NCI-H2107 treated with DMSO at 0.1 percent for 48 hours (cell line): Measurements from ENCODE around the gene ERF.
"Not testable (repeated sequence)": the region's sequence is repeated elsewhere in the genome, so short reads cannot be mapped to it uniquely, and the experiment has no call there.

Experiments
- DNase-seq: peaks from one replicate; lab custom pipeline; 2025; ENCODE audit not compliant: unreplicated experiment; lab: John Stamatoyannopoulos, UW

Gene ERF

DNA sequence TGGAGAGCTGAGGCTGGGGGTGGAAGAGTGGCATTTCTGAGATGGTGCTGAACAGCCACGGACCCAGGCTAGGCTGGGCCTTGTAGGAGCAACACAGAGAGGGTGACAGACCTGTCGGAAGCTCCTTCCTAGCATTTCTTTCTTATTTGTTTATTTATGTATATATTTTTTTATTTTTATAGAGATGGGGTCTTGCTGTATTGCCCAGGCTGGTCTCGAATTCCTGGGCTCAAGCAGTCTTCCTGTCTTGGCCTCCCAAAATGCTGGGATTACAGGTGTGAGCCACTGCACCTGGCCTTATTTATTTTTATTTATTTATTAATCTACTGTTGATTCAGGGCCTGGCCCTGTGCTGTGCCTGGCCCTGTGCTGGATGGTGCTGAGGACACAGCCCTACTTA lies 20.6 kb upstream of the ERF start:
- DNase-seq = no peak

DNA sequence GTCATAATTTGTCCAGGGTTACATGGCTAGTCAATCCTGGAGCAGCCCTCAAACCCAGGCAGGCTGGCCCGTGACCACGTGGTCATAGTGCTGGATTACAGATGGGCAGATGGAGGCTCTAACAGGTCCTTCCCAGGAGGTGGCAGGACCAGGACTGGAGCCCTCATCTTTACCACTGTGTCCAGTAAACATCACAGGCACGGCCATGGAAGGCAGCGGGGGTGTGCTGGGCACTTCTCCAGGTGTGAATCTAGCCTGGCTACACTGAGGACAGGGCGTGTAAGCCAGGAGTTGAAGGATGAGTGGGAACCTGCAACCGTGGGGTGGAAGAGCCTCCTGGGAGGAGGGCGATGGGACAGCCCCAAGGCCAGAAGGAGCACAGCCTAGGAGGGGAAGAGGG lies 20.2 kb upstream of the ERF start:
- DNase-seq = no peak

DNA sequence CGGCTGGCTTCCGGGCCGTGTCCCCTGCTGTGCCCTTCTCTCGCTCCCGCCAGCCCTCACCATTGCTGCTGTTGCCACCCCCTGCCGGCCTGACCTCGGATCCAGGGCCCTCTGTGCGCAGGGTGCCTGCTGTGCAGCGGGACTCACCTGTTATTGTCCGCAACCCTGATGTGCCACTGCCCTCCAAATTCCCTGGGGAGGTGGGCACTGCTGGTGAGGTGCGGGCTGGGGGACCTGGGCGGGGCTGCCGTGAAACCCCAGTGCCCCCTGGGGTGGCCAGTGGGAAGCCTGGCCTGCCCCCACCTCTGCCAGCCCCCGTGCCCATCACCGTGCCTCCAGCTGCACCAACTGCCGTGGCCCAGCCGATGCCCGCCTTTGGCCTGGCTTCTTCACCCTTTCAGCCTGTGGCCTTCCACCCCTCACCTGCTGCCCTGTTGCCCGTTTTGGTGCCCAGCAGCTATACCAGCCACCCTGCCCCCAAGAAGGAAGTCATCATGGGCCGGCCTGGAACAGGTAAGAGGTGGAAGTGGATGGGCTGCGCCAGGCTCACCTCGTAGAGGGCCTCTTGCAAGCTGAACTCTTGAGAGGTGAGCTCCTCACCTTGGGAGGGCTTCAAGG lies 19.2 kb upstream of the ERF start:
- DNase-seq = no peak

DNA sequence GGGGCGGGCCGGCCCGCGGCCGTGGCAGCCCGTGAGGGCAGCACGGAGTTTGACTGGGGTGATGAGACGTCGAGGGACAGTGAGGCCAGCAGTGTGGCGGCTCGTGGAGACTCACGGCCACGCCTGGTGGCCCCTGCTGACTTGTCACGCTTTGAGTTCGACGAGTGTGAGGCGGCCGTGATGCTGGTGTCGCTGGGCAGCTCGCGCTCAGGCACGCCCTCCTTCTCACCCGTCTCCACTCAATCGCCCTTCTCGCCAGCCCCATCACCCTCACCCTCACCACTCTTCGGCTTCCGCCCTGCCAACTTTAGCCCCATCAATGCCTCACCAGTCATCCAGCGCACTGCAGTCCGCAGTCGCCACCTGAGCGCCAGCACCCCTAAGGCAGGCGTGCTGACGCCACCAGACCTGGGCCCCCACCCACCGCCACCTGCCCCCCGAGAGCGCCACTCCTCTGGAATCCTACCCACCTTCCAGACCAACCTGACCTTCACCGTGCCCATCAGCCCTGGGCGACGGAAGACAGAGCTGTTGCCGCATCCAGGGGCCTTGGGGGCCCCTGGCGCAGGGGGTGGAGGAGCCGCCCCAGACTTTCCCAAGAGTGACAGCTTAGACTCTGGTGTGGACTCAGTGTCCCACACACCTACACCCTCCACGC lies 18.6 kb upstream of the ERF start:
- no peak for DNase-seq

DNA sequence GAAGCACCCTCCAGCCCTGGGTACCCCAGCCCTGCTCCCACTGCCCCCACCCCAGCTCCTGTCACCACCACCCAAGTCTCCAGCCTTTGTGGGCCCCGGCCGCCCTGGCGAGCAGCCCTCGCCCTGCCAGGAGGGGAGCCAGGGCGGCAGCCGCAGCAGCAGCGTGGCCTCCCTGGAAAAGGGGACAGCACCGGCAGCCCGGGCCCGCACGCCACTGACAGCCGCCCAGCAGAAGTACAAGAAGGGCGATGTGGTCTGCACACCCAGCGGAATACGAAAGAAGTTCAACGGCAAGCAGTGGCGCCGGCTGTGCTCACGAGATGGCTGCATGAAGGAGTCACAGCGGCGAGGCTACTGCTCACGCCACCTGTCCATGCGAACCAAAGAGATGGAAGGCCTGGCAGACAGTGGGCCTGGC lies 18.1 kb upstream of the ERF start:
- no peak for DNase-seq

DNA sequence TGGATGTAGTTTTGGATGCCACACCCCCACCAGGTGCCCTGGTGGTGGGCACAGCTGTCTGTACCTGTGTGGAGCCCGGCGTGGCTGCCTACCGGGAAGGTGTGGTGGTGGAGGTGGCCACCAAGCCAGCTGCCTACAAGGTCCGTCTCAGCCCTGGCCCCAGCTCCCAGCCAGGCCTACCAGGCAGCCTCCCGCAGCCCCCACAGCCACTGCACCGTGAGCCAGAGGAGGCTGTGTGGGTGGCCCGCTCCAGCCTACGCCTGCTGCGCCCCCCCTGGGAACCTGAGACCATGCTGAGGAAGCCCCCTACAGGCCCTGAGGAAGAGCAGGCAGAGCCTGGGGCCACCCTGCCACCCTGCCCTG lies 17.6 kb upstream of the ERF start:
- DNase-seq = no peak

DNA sequence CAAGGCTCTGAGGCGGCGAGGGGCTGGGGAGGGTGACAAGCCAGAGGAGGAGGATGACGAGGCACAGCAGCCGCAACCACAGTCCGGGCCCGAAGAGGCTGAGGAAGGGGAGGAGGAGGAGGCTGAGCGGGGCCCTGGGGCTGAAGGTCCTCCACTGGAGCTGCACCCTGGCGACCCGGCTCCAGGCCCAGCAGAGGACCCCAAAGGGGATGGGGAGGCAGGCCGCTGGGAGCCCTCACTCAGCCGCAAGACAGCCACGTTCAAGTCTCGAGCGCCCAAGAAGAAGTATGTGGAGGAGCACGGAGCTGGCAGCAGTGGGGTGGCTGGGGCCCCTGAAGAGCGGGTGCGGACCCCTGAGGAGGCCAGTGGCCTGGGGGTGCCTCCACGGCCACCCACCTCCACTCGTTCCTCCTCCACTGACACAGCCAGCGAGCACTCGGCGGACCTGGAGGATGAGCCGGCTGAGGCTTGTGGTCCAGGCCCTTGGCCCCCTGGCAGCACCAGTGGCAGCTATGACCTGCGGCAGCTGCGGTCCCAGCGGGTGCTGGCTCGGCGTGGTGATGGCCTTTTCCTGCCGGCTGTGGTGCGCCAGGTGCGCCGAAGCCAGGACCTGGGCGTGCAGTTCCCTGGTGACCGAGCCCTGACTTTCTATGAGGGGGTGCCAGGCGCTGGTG lies 17.1 kb upstream of the ERF start:
- no peak for DNase-seq

DNA sequence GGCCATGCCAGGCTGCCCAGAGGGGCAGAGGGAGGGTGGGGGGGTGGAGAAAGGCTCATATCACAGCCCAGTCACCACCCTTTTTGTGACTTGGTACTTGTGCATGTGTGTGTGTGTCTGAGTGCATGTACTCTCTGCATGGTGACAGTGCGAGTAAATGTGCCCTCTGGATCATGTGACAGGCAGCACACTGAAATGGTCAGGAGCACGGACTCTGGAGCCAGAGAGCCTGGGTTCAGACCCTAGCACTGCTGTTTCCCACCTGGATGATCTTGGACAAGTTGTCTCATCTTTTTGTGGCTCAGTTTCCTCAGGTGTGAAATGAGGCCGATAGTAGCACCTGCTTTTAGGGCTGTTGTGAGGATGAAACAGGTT lies 16.1 kb upstream of the ERF start:
- DNase-seq = no peak

DNA sequence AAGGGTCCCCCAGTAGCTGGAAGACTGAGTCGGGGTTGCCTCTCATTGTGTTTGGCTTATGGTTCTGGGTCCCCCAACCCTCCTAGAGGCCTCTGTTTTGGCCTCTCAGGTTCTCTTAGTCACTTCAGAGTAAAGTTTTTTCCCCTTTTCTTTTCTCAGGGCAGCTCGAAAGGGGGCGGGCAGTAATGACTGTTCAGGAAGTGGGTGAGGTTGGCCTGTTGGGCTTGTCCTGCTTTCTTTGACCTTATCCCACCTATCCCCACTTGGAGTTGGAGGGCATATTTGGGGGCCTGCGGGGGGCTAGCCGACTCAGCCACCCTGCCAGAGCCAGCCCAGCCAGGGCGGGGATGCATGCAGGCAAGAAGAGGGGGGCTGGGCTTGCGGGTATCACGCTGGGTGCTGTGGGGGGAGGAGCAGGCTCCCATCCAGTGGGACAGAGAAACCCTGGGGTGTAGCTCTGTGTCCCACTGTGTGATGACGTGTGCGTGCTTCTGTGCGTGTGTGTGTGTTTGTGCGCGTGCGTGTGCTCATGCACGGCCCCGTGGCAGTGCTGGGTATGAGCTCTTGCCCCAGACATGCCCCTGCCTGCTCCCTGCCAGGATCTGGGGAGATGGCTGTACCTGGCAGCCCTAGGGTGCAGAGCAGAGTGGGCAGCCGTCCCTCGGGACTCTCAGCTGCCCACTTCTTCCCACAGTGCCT lies 15.6 kb upstream of the ERF start:
- peak; percentile 15 for DNase-seq

DNA sequence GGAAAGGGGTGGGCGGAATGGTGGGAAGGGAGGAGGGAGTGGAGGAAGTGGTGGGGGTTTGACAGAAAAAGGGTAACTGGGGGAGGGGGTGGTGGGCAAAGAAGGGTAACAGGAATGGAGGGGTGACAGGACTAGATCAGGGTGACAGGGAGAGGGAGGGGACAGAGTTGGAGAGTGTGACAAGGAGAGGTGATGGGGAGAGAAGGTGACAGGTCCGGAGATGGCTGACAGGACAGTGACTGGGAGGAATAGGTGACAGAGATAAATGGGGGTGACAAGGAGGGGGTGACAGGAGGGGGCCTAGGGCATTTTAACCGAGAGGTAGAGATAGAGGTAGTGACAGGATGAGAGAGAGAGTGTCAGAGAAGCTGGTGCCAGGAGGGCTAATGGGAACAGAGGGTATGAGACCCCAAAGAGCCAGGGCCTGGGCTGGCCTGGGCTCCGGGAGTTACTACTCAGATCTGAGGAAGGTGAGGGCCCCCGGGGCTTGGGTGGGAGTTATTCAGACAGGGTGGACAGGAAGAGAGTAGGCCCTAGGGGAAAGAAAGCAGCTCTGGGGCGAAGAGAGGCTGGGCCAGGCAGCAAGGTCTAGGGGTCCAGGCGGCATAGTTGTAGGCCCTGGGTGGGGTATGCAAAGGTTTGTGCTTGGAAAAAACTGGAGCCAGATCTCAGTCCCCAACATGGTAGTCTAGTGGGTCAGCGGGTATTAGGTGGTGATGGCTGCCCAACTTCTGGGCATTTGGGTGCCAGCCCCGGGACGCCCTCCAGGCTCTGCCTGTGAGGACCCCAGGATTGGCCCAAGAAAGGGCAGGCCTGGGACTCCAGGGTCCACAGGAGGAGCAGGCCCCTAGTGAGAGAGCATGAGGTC lies 14.8 kb upstream of the ERF start:
- no peak for DNase-seq

DNA sequence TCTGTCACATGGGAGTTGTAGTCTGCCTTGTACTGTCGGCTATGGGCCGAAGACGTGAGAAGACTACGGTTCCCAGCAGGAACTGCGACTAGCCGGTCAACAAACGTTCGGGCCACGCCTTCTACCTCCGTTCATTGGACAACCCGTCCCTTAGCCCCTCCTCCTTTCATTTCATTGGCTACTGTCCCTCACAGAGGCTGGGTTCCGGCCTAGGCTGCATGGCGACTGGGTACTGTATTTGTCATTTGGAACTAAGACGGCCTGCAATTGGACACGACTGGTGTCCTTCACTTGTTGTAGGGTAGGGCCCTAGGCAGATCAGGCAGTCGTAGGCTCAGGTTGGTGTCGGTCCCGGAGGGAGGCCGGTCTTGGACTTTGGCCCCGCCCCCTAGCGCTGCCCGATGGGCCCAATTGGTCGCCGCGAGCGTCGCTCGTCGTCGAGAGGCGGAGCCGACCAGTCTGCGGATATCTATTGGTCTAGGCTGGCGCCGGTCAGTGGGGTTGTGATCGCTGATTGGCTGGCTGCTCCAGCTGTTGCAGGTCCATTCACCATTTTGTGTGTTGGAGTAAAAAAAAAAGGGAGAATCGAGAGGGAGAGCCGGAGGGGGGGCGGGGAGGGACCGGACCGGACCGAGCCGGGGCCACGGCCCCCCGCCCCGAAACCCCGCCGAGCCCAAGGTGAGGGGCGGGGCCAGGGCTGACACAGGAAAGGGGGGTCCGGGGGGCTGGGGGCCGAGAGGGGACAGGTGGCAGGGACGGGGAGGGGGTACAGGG lies 14.0 kb upstream of the ERF start, which contains the start of gene CIC:
Gene CIC (plus strand): TSS at position 549 of the 774 bp plus-strand sequence. CDS start 2,532 bp downstream, outside the sequence.
- peak; percentile 100 for DNase-seq

DNA sequence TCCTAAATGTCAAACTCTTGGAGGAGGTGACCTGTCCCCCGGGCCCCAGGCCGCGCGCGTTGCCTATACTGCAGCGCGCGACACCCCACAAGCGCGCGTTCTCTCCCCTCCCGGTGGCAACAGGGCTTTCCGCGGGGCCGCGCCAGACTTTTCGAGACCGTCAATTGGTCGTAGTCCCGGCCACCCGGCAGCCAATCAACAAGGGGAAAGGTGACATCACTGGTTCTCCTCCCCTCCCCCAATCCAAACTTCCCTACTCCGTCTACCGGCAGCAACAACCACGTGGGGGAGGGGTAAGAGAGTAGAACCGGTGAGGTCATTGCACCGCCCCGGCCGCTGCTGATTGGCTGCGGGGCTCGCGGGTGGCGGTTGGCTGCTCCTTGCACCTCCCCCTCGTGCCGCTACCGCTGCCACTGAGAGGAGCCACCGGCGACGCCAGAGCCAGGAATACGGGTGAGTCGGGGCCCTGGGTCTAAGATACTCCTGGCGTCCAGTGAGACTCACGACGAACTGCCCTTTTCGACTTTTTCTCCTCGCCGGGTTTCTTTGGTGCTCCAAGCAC lies 13.3 kb upstream of the ERF start:
- DNase-seq = peak; percentile 99

DNA sequence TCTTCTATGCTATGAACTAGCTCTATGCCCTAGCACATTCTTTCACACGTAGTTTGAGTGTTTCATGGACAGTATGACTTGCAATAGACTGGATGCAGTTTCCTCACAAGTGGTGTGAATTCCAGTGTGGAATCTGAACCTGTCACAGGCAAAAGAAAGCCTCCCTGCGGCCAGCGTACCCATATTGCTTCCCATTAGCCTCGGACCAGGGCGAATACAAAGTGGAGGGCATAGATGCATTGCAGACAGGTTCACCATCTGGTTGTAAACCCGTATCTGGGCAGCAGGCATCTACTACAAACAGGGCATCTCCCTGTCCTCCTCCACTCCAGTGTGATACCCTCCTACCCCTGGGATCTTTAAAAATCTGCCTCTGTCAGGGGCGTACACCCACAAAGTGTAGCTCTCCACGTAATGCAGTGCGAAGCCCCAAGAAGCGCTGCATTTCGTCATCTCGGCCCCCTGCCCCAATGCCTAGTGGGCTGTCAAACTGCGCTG lies 12.8 kb upstream of the ERF start:
- no peak for DNase-seq

DNA sequence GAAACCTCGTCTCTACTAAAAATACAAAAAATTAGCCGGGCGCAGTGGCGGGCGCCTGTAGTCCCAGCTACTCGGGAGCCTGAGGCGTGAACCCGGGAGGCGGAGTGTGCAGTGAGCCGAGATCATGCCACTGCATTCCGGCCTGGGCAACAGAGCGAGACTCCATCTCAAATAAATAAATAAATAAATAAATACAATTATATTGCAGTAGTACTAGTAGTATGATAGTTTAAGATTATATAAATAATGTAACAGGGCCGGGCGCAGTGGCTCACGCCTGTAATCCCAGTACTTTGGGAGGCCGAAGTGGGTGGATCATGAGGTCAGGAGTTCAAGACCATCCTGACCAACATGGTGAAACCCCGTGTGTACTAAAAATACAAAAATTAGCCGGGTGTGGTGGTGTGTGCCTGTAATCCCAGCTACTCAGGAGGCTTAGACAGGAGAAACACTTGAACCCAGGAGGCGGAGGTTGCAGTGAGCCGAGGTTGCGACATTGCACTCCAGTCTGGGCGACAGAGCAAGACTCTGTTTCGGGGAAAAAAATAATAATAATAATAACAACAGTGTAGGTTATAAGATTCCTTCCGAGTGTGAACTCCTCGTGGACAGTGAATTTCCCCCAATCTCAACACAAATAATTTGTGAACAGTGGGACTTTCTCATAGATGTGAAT lies 12.1 kb upstream of the ERF start:
- not testable (repeated sequence) for DNase-seq

DNA sequence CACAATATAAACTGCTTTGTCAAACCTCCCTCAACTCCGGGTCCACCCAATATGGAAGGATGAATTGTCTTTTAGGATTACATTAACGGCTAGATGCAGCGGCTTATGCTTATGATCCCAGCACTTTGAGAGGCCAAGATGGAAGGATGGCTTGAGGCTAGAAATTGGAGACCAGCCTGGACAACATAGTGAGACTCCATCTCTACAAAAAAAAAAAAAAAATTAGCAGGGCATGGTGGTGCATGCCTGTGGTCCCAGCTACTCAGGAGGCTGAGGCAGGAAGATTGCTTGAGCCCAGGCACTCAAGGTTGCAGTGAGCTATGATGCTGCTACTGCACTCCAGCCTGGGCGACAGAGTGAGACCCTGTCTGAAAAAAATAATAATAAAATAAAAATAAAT lies 11.2 kb upstream of the ERF start:
- not testable (repeated sequence) for DNase-seq

DNA sequence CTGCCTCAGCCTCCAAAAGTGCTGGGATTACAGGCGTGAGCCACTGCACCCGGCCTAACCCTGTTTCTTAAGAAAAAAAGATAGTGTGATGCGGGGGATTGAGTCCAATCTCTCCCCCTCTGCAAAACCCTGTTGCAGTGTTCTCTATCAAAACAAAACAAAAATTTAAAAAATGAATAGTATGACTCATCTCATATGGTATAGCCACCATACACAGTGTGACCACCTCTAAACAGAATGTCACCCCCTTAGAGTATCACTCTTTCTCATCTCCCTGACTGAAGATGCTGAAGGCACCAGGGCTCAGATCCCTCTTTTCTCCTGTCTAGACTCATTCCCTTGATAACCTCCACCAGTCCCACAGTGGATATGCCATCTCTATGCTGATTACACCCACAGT lies 6.8 kb upstream of the ERF start:
- no peak for DNase-seq

DNA sequence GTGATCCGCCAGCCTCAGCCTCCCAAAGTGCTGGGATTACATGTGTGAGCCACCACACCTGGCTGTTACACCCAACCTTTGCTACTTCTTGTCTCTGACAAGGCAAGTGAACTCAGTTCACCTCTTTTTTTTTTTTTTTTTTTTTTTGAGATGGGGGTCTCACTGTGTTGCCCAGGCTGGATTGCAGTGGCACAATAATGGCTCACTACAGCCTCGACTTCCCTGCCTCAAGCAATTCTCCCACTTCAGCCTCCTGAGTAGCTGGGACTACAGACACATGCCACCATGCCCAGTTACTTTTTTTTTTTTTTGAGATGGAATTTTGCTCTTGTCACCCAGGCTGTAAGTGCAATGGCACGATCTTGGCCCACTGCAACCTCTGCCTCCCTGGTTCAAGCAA lies 2.9 kb upstream of the ERF start:
- DNase-seq = not testable (repeated sequence)

DNA sequence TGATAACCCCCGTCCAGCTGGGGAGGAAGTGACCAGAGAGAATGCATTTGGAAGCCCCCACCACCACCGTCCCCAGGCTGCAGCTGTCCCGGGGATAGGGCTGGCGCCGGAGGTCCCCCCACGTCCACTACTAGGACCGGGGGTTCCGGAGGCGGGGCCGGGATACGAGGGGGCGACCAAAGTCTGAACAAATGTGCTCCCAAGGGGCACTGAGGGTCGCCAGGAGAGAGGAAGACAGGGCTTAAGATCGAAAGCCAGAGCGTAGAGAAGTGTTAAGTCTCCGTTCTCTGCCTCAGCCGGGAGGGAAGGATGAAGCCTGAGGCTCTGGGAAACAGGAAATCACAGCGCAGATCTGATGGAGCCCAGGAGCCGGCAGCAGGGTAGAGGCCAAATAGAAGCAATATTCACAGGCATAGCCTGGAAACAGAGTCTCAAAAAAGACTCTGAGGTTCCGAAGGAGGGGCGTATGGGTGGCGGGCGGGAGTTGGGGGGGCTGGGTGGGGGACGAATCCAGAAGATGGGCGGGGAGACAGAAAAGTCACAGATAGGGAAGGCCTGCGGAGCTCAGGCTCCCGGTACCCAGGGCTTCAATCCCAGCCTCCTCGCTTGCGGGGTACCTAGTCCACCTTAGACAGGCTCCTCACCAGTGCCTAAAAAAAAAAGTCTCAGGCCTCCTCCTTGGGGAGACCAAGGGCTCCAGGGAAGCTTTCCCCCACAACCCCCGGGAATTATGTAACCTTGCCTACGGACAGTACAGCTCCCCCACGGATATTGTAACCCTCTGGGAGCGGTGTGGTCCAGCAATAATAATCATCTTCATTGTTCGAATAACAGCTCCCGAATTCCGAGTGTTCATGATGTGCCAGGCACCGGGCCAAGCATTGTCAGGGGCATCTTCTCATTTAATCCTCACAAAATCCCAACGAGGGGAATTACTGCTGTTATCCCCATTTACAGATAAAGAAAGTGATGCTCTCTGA lies 1.1 kb upstream of the ERF start:
- peak; percentile 23 for DNase-seq
